ENCODE measurements around the gene MAT2A. TPM values are rescaled to one million over a fixed set of nuclear protein-coding genes. Genes with fewer than 3 reads are reported as not detected.

MAT2A gene
- total and polyA plus RNA-seq, 10 of the 15 experiments (the other 5 are each of a cell fraction or from before 2014, with no cell fraction given), result 97.6 to 408 (median 290) TPM

GRCh38 chr2:85538507-85539360 is at the start of gene MAT2A (continued):
- no peak for TF ChIP-seq CUX1 (IDR thresholded peaks at IDR 0.05; ENCODE audit: insufficient replicate concordance, low read depth, low read length)
- TF ChIP-seq ZBTB40 (IDR thresholded peaks at IDR 0.05; ENCODE audit: borderline replicate concordance), result no peak
- TF ChIP-seq NFIC (IDR thresholded peaks at IDR 0.05; ENCODE audit: low read depth, low read length), result peak; percentile 16; the same call in 1 of the 2 replicates
- peak; percentile 97; the same call in 1 of the 2 replicates for TF ChIP-seq RB1 (IDR thresholded peaks at IDR 0.05; ENCODE audit: borderline replicate concordance)
- peak; percentile 9 for TF ChIP-seq USF1 (IDR thresholded peaks at IDR 0.05; ENCODE audit: borderline replicate concordance, extremely low read length, insufficient read depth, low read depth, low read length)
- TF ChIP-seq STAT1 (conservative IDR thresholded peaks at IDR 0.05), result no peak
- TF ChIP-seq SPI1 (IDR thresholded peaks at IDR 0.05; ENCODE audit: borderline replicate concordance, insufficient read depth, low read depth, low read length), result no peak; the same call in 1 of the 2 replicates
- TF ChIP-seq HDAC2 (IDR thresholded peaks at IDR 0.05), result no peak
- peak; percentile 12; the same call in 1 of the 2 replicates for TF ChIP-seq SMC3 (IDR thresholded peaks at IDR 0.05; ENCODE audit: borderline replicate concordance, low read length)
- TF ChIP-seq TCF3 (IDR thresholded peaks at IDR 0.05; ENCODE audit: borderline replicate concordance, insufficient read depth, low read depth, low read length), result peak; percentile 95
- TF ChIP-seq TCF12 (IDR thresholded peaks at IDR 0.05; ENCODE audit: low read depth, low read length), result peak; percentile 83; the same call in 1 of the 2 replicates
- peak; percentile 96 for TF ChIP-seq SKIL (IDR thresholded peaks at IDR 0.05; ENCODE audit: low read depth, poor library complexity, severe bottlenecking)
- no peak for TF ChIP-seq ATF2 (IDR thresholded peaks at IDR 0.05; ENCODE audit: low read length)
